HG03097 (cell line): Measurements from ENCODE around the gene TEAD3.
A peak's percentile ranks its signal among the peaks of the same experiment; 100 is the strongest.

Experiments
- ATAC-seq: cut with Tn5 transposase; IDR thresholded peaks from one replicate; pipeline ENCODE4 v1.9.1; 2021; ENCODE audit not compliant: unreplicated experiment, low FRiP score

Gene TEAD3

GRCh38 chr6:35477551-35478179 is 19.2 kb downstream of the TEAD3 start:
- ATAC-seq = no peak

GRCh38 chr6:35477028-35477427 is 19.9 kb downstream of the TEAD3 start:
- no peak for ATAC-seq

- ATAC-seq = no peak
These were observed 20.9 kb downstream of the TEAD3 start for GRCh38 chr6:35476004-35476403.

GRCh38 chr6:35475573-35475972 is 21.3 kb downstream of the TEAD3 start:
- no peak for ATAC-seq

- ATAC-seq = no peak
These were observed 21.8 kb downstream of the TEAD3 start for GRCh38 chr6:35474942-35475570.

- no peak for ATAC-seq
These were observed 22.5 kb downstream of the TEAD3 start for GRCh38 chr6:35474131-35474941.

- no peak for ATAC-seq
These were observed 23.1 kb downstream of the TEAD3 start for GRCh38 chr6:35473850-35474130.

- ATAC-seq = no peak
These were observed 23.6 kb downstream of the TEAD3 start for GRCh38 chr6:35473075-35473849.

- no peak for ATAC-seq
These were observed 25.0 kb downstream of the TEAD3 start for GRCh38 chr6:35471836-35472345.

GRCh38 chr6:35470663-35471120 is 26.2 kb downstream of the TEAD3 start:
- no peak for ATAC-seq

GRCh38 chr6:35469751-35470662 is 26.9 kb downstream of the TEAD3 start:
- ATAC-seq = no peak

- ATAC-seq = no peak
These were observed 27.7 kb downstream of the TEAD3 start for GRCh38 chr6:35468980-35469750.

- peak; percentile 74 for ATAC-seq
These were observed 28.5 kb downstream of the TEAD3 start, which contains the start of gene RPL10A for GRCh38 chr6:35468181-35468979. RPL10A (plus strand) TSS chr6:35468401; CDS start chr6:35468435, 34 bp downstream.

GRCh38 chr6:35465646-35466045 is 31.2 kb downstream of the TEAD3 start:
- ATAC-seq = no peak

- no peak for ATAC-seq
These were observed 33.6 kb downstream of the TEAD3 start for GRCh38 chr6:35463292-35463691.

- no peak for ATAC-seq
These were observed 35.6 kb downstream of the TEAD3 start for GRCh38 chr6:35461270-35461669.

- no peak for ATAC-seq
These were observed 39.0 kb downstream of the TEAD3 start for GRCh38 chr6:35457907-35458306.
